T-helper 2 cell treated with Interferon-gamma antibody and Interleukin-4, amounts not matched to agents 5 μg/mL and 100 μg/mL, for 36 hours (primary cell): ENCODE results near the gene LIG3.
A peak's percentile ranks its signal among the peaks of the same experiment; 100 is the strongest.
"Not testable (repeated sequence)": the region's sequence is repeated elsewhere in the genome, so short reads cannot be mapped to it uniquely, and the experiment has no call there.

Source experiments
- DNase-seq: peaks from one replicate; pipeline ENCODE4 v3.0.0; 2021; ENCODE audit warnings: low spot score
- H3K27ac Mint-ChIP-seq: one replicate; pipeline ENCODE4 v1.8.0; 2021; ENCODE audit warnings: mild to moderate bottlenecking, mixed read lengths
- H3K27me3 Mint-ChIP-seq: one replicate; pipeline ENCODE4 v1.8.0; 2021; ENCODE audit warnings: low read depth, mixed read lengths
- H3K36me3 Mint-ChIP-seq: one replicate; pipeline ENCODE4 v1.8.0; 2021; ENCODE audit warnings: low read depth, mixed read lengths
- H3K4me1 Mint-ChIP-seq: one replicate; pipeline ENCODE4 v1.8.0; 2021; ENCODE audit warnings: low read depth, mixed read lengths
- H3K4me3 Mint-ChIP-seq: one replicate; pipeline ENCODE4 v1.8.0; 2022; ENCODE audit warnings: mild to moderate bottlenecking, moderate library complexity, mixed read lengths
- H3K9me3 Mint-ChIP-seq: one replicate; pipeline ENCODE4 v1.8.0; 2021; ENCODE audit warnings: mixed read lengths

The LIG3 gene

GRCh38 chr17:35010093-35010492 is 29.8 kb downstream of the LIG3 start:
- Mint-ChIP-seq H3K4me1 (no peaks in the 10 kb centered on the region), H3K27me3 (no peaks in the 10 kb centered on the region), H3K9me3 (no peaks in the 10 kb centered on the region), H3K36me3 (peaks cover 35% of the 10 kb centered on the region), H3K4me3 (no peak overlapping the region), H3K27ac (no peak overlapping the region)
- no peak for DNase-seq

GRCh38 chr17:35011671-35012216 is 31.4 kb downstream of the LIG3 start:
- Mint-ChIP-seq H3K9me3 (no peaks in the 10 kb centered on the region), H3K4me1 (no peaks in the 10 kb centered on the region), H3K36me3 (peaks cover 44% of the 10 kb centered on the region), H3K27ac (no peak overlapping the region), H3K27me3 (no peaks in the 10 kb centered on the region), H3K4me3 (no peak overlapping the region)
- DNase-seq = no peak

- Mint-ChIP-seq H3K27ac (no peak overlapping the region), H3K27me3 (no peaks in the 10 kb centered on the region), H3K4me1 (peaks cover 3% of the 10 kb centered on the region), H3K9me3 (no peaks in the 10 kb centered on the region), H3K4me3 (no peak overlapping the region), H3K36me3 (peaks cover 47% of the 10 kb centered on the region)
- DNase-seq = no peak
These were observed 36.1 kb downstream of the LIG3 start for GRCh38 chr17:35016369-35016768.

GRCh38 chr17:35017021-35017420 is 36.7 kb downstream of the LIG3 start:
- Mint-ChIP-seq H3K27ac (no peak overlapping the region), H3K4me1 (peaks cover 8% of the 10 kb centered on the region), H3K4me3 (no peak overlapping the region), H3K27me3 (no peaks in the 10 kb centered on the region), H3K36me3 (peaks cover 45% of the 10 kb centered on the region), H3K9me3 (no peaks in the 10 kb centered on the region)
- no peak for DNase-seq

- H3K9me3 Mint-ChIP-seq = no peaks in the 10 kb centered on the region
- peaks cover 25% of the 10 kb centered on the region for H3K4me1 Mint-ChIP-seq
- H3K27me3 Mint-ChIP-seq = no peaks in the 10 kb centered on the region
- DNase-seq = no peak
- no peak overlapping the region for H3K4me3 Mint-ChIP-seq
- no peak overlapping the region for H3K27ac Mint-ChIP-seq
- peaks cover 47% of the 10 kb centered on the region for H3K36me3 Mint-ChIP-seq
These were observed 38.5 kb downstream of the LIG3 start for GRCh38 chr17:35018814-35019213.

- Mint-ChIP-seq H3K4me1 (peaks cover 32% of the 10 kb centered on the region), H3K27me3 (no peaks in the 10 kb centered on the region), H3K27ac (peak overlapping the region; percentile 39), H3K36me3 (peaks cover 43% of the 10 kb centered on the region), H3K4me3 (no peak overlapping the region), H3K9me3 (no peaks in the 10 kb centered on the region)
- no peak for DNase-seq
These were observed 39.3 kb downstream of the LIG3 start for GRCh38 chr17:35019386-35020179.

- Mint-ChIP-seq H3K9me3 (no peaks in the 10 kb centered on the region), H3K4me3 (peak overlapping the region; percentile 78), H3K27ac (peak overlapping the region; percentile 94), H3K27me3 (no peaks in the 10 kb centered on the region), H3K4me1 (peaks cover 35% of the 10 kb centered on the region), H3K36me3 (peaks cover 35% of the 10 kb centered on the region)
- DNase-seq = no peak
These were observed 41.4 kb downstream of the LIG3 start for GRCh38 chr17:35021520-35022380.

- H3K4me1 Mint-ChIP-seq = peaks cover 35% of the 10 kb centered on the region
- peak; percentile 73 for DNase-seq
- H3K27ac Mint-ChIP-seq = peak overlapping the region; percentile 94
- H3K36me3 Mint-ChIP-seq = peaks cover 31% of the 10 kb centered on the region
- H3K9me3 Mint-ChIP-seq = no peaks in the 10 kb centered on the region
- H3K27me3 Mint-ChIP-seq = no peaks in the 10 kb centered on the region
- peak overlapping the region; percentile 78 for H3K4me3 Mint-ChIP-seq
These were observed 42.3 kb downstream of the LIG3 start for GRCh38 chr17:35022536-35023063.

- Mint-ChIP-seq H3K27me3 (no peaks in the 10 kb centered on the region), H3K27ac (peak overlapping the region; percentile 94), H3K4me1 (peaks cover 35% of the 10 kb centered on the region), H3K9me3 (no peaks in the 10 kb centered on the region), H3K4me3 (no peak overlapping the region), H3K36me3 (peaks cover 30% of the 10 kb centered on the region)
- DNase-seq = no peak
These were observed 43.2 kb downstream of the LIG3 start for GRCh38 chr17:35023538-35023937.

GRCh38 chr17:35025541-35025940 is 45.2 kb downstream of the LIG3 start:
- no peak for DNase-seq
- Mint-ChIP-seq H3K27me3 (no peaks in the 10 kb centered on the region), H3K9me3 (no peaks in the 10 kb centered on the region), H3K36me3 (peaks cover 23% of the 10 kb centered on the region), H3K4me1 (peaks cover 39% of the 10 kb centered on the region), H3K4me3 (no peak overlapping the region), H3K27ac (no peak overlapping the region)

GRCh38 chr17:35028097-35028496 is 47.8 kb downstream of the LIG3 start:
- H3K9me3 Mint-ChIP-seq, H3K27ac Mint-ChIP-seq, DNase-seq, H3K27me3 Mint-ChIP-seq, H3K4me3 Mint-ChIP-seq: not testable (repeated sequence)
- Mint-ChIP-seq H3K4me1 (peaks cover 30% of the 10 kb centered on the region), H3K36me3 (peaks cover 12% of the 10 kb centered on the region)

- no peaks in the 10 kb centered on the region for H3K9me3 Mint-ChIP-seq
- H3K4me3 Mint-ChIP-seq = no peak overlapping the region
- DNase-seq = no peak
- no peaks in the 10 kb centered on the region for H3K27me3 Mint-ChIP-seq
- peak overlapping the region; percentile 61 for H3K27ac Mint-ChIP-seq
- peaks cover 12% of the 10 kb centered on the region for H3K36me3 Mint-ChIP-seq
- H3K4me1 Mint-ChIP-seq = peaks cover 25% of the 10 kb centered on the region
These were observed 48.4 kb downstream of the LIG3 start for GRCh38 chr17:35028531-35029262.

- no peaks in the 10 kb centered on the region for H3K9me3 Mint-ChIP-seq
- H3K27me3 Mint-ChIP-seq = no peaks in the 10 kb centered on the region
- DNase-seq = no peak
- peaks cover 14% of the 10 kb centered on the region for H3K4me1 Mint-ChIP-seq
- no peak overlapping the region for H3K27ac Mint-ChIP-seq
- H3K4me3 Mint-ChIP-seq = no peak overlapping the region
- peaks cover 7% of the 10 kb centered on the region for H3K36me3 Mint-ChIP-seq
These were observed 50.5 kb downstream of the LIG3 start for GRCh38 chr17:35030780-35031179.
